H1 (cell line): ENCODE measurements around the gene POU5F1. TPM values are rescaled to one million over a fixed set of nuclear protein-coding genes. Genes with fewer than 3 reads are reported as not detected.

Source experiments
- CTCF ChIA-PET: fragments of 300-600 bp; sonication (Branson Sonifier 250); formaldehyde crosslinking; loops from one replicate; lab custom pipeline; 2021; ENCODE audit not compliant: partially characterized antibody; lab: Charles Lee
- POLR2A ChIA-PET: fragments of 300-600 bp; sonication (Branson Sonifier 250); formaldehyde crosslinking; loops from one replicate; lab custom pipeline; 2021; ENCODE audit warnings: inconsistent platforms; ENCODE audit not compliant: partially characterized antibody; lab: Charles Lee
- DNase-seq, 2 experiments: peaks; one replicate each; pipeline versions ENCODE4 v3.0.0 to v3.0.0-alpha.2; 2010 to 2022; ENCODE audit warnings: low spot score in 2 of 2, low read depth in 1 of 2, mixed read lengths in 1 of 2
- FAIRE-seq: peaks from 2 replicates; lab custom pipeline; 2011; peaks lifted over from hg19 to GRCh38; lab: Jason Lieb, UNC
- H2AFZ ChIP-seq: 2 replicates; pipeline ENCODE4 v1.8.1; 2012; ENCODE audit warnings: low read length, inconsistent platforms
- H2AK5ac ChIP-seq: 2 replicates; pipeline ENCODE4 v1.6.1; 2013; ENCODE audit warnings: low read depth, low read length
- H2BK120ac ChIP-seq: replicated peaks from 2 replicates; pipeline ENCODE3; 2013; ENCODE audit warnings: low read depth, low read length, inconsistent platforms
- H2BK12ac ChIP-seq: 2 replicates; pipeline ENCODE4 v1.6.1; 2013; ENCODE audit warnings: low read depth, low read length
- H2BK15ac ChIP-seq: 2 replicates; pipeline ENCODE4 v1.6.1; 2013; ENCODE audit warnings: low read length
- H2BK20ac ChIP-seq: 2 replicates; pipeline ENCODE4 v1.6.1; 2013; ENCODE audit warnings: low read length
- H2BK5ac ChIP-seq: 2 replicates; pipeline ENCODE4 v1.6.1; 2013; ENCODE audit warnings: low read depth, low read length
- H3K14ac ChIP-seq: 2 replicates; pipeline ENCODE4 v1.6.1; 2013; ENCODE audit warnings: inconsistent platforms; ENCODE audit not compliant: insufficient read length
- H3K18ac ChIP-seq: 2 replicates; pipeline ENCODE4 v1.6.1; 2013; ENCODE audit warnings: low read length; ENCODE audit errors: extremely low read depth
- H3K23ac ChIP-seq: 2 replicates; pipeline ENCODE4 v1.6.1; 2013; ENCODE audit warnings: inconsistent platforms; ENCODE audit not compliant: insufficient read length
- H3K23me2 ChIP-seq: 2 replicates; pipeline ENCODE4 v1.6.1; 2013; ENCODE audit warnings: low read depth, low read length
- H3K27ac ChIP-seq: 2 replicates; pipeline ENCODE4 v1.6.1; 2011; ENCODE audit warnings: low read depth, low read length, inconsistent platforms
- H3K27me3 ChIP-seq, 4 experiments: replicated peaks in 1 of 4; 1 replicate in 1 of 4; 2 replicates in 3 of 4; pipeline versions ENCODE4 v1.6.1 to v1.8.1; 2011 to 2013; ENCODE audit warnings: low read length in 3 of 4, mild to moderate bottlenecking in 3 of 4, inconsistent platforms in 2 of 4, mixed read lengths in 2 of 4, moderate library complexity in 1 of 4; ENCODE audit not compliant: control insufficient read depth in 3 of 4, insufficient read depth in 3 of 4; ENCODE audit errors: extremely low read depth in 1 of 4
- H3K36me3 ChIP-seq, 4 experiments: 2 replicates each; pipeline versions ENCODE4 v1.6.1 to v1.8.1; 2011 to 2013; ENCODE audit warnings: mild to moderate bottlenecking in 4 of 4, low read length in 3 of 4, moderate library complexity in 2 of 4, control low read depth in 1 of 4, inconsistent platforms in 1 of 4; ENCODE audit not compliant: insufficient read depth in 4 of 4, control insufficient read depth in 2 of 4
- H3K4ac ChIP-seq: replicated peaks from 2 replicates; pipeline ENCODE3; 2013; ENCODE audit warnings: low read length, low read depth, mixed read lengths, inconsistent platforms; ENCODE audit not compliant: insufficient read length
- H3K4me1 ChIP-seq, 4 experiments: replicated peaks in 1 of 4; 1 replicate in 1 of 4; 2 replicates in 3 of 4; pipeline versions ENCODE4 v1.6.1 to v1.8.1; 2011 to 2013; ENCODE audit warnings: low read length in 3 of 4, inconsistent platforms in 2 of 4, mixed read lengths in 1 of 4; ENCODE audit not compliant: insufficient read depth in 4 of 4, control insufficient read depth in 3 of 4
- H3K4me2 ChIP-seq, 2 experiments: 2 replicates each; pipeline versions ENCODE4 v1.6.1 to v1.8.1; 2011 to 2013; ENCODE audit warnings: low read depth in 2 of 2, low read length in 2 of 2, control low read depth in 1 of 2, inconsistent platforms in 1 of 2, mild to moderate bottlenecking in 1 of 2; ENCODE audit not compliant: insufficient read depth in 1 of 2
- H3K4me3 ChIP-seq, 4 experiments: fragments of 200-600, 300-600 bp in 1 of 4; sonication (generic), shearing (Covaris generic), sonication (Bioruptor Twin) in 1 of 4; 2 replicates each; pipeline versions ENCODE4 v1.5.1 to v1.8.1; 2011 to 2016; ENCODE audit warnings: low read length in 4 of 4, low read depth in 3 of 4, control low read depth in 2 of 4, inconsistent platforms in 2 of 4, mild to moderate bottlenecking in 2 of 4, mixed read lengths in 1 of 4, moderate library complexity in 1 of 4; ENCODE audit not compliant: insufficient read depth in 2 of 4; ENCODE audit errors: extremely low read depth in 1 of 4
- H3K56ac ChIP-seq: replicated peaks from 2 replicates; pipeline ENCODE3; 2013; ENCODE audit warnings: low read depth, mild to moderate bottlenecking, mixed read lengths, low read length, inconsistent platforms; ENCODE audit not compliant: insufficient read length
- H3K79me1 ChIP-seq: 2 replicates; pipeline ENCODE4 v1.6.1; 2013; ENCODE audit warnings: low read depth, low read length, control low read depth
- H3K79me2 ChIP-seq, 2 experiments: 2 replicates each; pipeline versions ENCODE4 v1.6.1 to v1.8.1; 2012 to 2013; ENCODE audit warnings: low read length in 2 of 2, mild to moderate bottlenecking in 2 of 2, inconsistent platforms in 1 of 2; ENCODE audit not compliant: insufficient read depth in 2 of 2, control insufficient read depth in 1 of 2
- H3K9ac ChIP-seq, 4 experiments: replicated peaks in 1 of 4; 1 replicate in 1 of 4; 2 replicates in 3 of 4; pipeline versions ENCODE4 v1.6.1 to v1.8.1; 2011 to 2013; ENCODE audit warnings: low read depth in 3 of 4, low read length in 3 of 4, control low read depth in 2 of 4, mild to moderate bottlenecking in 2 of 4, moderate library complexity in 2 of 4, inconsistent platforms in 1 of 4; ENCODE audit errors: extremely low read depth in 1 of 4
- H3K9me3 ChIP-seq, 2 experiments: 2 replicates each; pipeline versions ENCODE4 v1.6.1 to v1.8.1; 2012 to 2013; ENCODE audit warnings: mild to moderate bottlenecking in 2 of 2, moderate library complexity in 2 of 2, control low read depth in 1 of 2, inconsistent platforms in 1 of 2, low read depth in 1 of 2, low read length in 1 of 2, mixed read lengths in 1 of 2; ENCODE audit not compliant: insufficient read depth in 2 of 2
- H4K20me1 ChIP-seq, 2 experiments: replicated peaks in 1 of 2; 2 replicates each; pipeline versions ENCODE3 to v1.8.1; 2011 to 2013; ENCODE audit warnings: inconsistent platforms in 2 of 2, low read length in 2 of 2, mild to moderate bottlenecking in 1 of 2; ENCODE audit not compliant: insufficient read depth in 2 of 2, control insufficient read depth in 1 of 2
- H4K5ac ChIP-seq: 2 replicates; pipeline ENCODE4 v1.6.1; 2013; ENCODE audit warnings: low read length, low read depth, mixed read lengths, inconsistent platforms; ENCODE audit not compliant: insufficient read length
- H4K8ac ChIP-seq: 2 replicates; pipeline ENCODE4 v1.8.0; 2013; ENCODE audit warnings: mild to moderate bottlenecking, moderate library complexity, low read length, inconsistent platforms; ENCODE audit not compliant: insufficient read depth; ENCODE audit errors: extremely low read depth
- H4K91ac ChIP-seq: replicated peaks from 2 replicates; pipeline ENCODE3; 2013; ENCODE audit warnings: low read length, mixed read lengths, inconsistent platforms; ENCODE audit not compliant: insufficient read length
- CEBPB ChIP-seq: IDR thresholded peaks from 2 replicates; pipeline ENCODE4 v1.6.1; 2012; ENCODE audit warnings: low read depth, low read length
- CREB1 ChIP-seq: IDR thresholded peaks from 2 replicates; pipeline ENCODE4 v1.6.1; 2012; ENCODE audit warnings: inconsistent platforms
- GTF2F1 ChIP-seq: IDR thresholded peaks from 2 replicates; pipeline ENCODE4 v1.6.1; 2012; ENCODE audit warnings: low read depth, low read length, improper control_type of control experiment, borderline replicate concordance
- JUND ChIP-seq: IDR thresholded peaks from 2 replicates; pipeline ENCODE4 v1.6.1; 2011; ENCODE audit warnings: mild to moderate bottlenecking, improper control_type of control experiment, low read length
- KDM1A ChIP-seq: fragments of 200-600, 300-600 bp; sonication (generic); IDR thresholded peaks from 2 replicates; pipeline ENCODE4 v1.7.1; 2016; ENCODE audit warnings: mild to moderate bottlenecking, low read length, borderline replicate concordance
- PHF8 ChIP-seq: fragments of 200-600 bp; sonication (generic); conservative IDR thresholded peaks from 2 replicates; pipeline ENCODE4 v1.7.1; 2012; ENCODE audit warnings: low read depth, mild to moderate bottlenecking, inconsistent platforms, low read length, moderate library complexity
- POLR2A ChIP-seq, 2 experiments: IDR thresholded peaks; 1 replicate in 1 of 2; 2 replicates in 1 of 2; pipeline ENCODE4 v1.6.1; 2011; ENCODE audit warnings: low read depth in 2 of 2, low read length in 2 of 2, mild to moderate bottlenecking in 2 of 2; ENCODE audit errors: control extremely low read depth in 1 of 2
- SAP30 ChIP-seq: fragments of 300-600 bp; sonication (generic); IDR thresholded peaks from 2 replicates; pipeline ENCODE4 v1.7.1; 2012; ENCODE audit warnings: low read length, moderate library complexity, mild to moderate bottlenecking, inconsistent platforms; ENCODE audit not compliant: insufficient read depth, insufficient replicate concordance
- SIN3A ChIP-seq, 2 experiments: IDR thresholded peaks in 1 of 2; conservative IDR thresholded peaks in 1 of 2; 2 replicates each; pipeline ENCODE4 v1.6.1; 2011 to 2012; ENCODE audit warnings: low read length in 2 of 2, improper control_type of control experiment in 1 of 2, low read depth in 1 of 2, mild to moderate bottlenecking in 1 of 2
- SP4 ChIP-seq: IDR thresholded peaks from 2 replicates; pipeline ENCODE4 v1.6.1; 2012; ENCODE audit warnings: low read length, inconsistent platforms
- SUZ12 ChIP-seq: fragments of 200-600 bp; sonication (generic); IDR thresholded peaks from 2 replicates; pipeline ENCODE4 v1.6.1; 2012; ENCODE audit warnings: mild to moderate bottlenecking, inconsistent platforms, low read length, moderate library complexity, mixed read lengths
- TEAD4 ChIP-seq: IDR thresholded peaks from 2 replicates; pipeline ENCODE4 v1.6.1; 2012; ENCODE audit warnings: low read depth, low read length, inconsistent platforms, mixed read lengths
- WGBS, 2 experiments: shearing (Covaris generic) in 1 of 2; methylation state at CpG; one replicate each; pipeline versions ENCODE4 v1.1.6 to v1.1.7; 2013 to 2015; ENCODE audit warnings: low lambda C conversion rate in 2 of 2, mixed read lengths in 2 of 2, inconsistent platforms in 1 of 2, low coverage in 1 of 2, missing lambda C conversion rate in 1 of 2; ENCODE audit not compliant: insufficient replicate concordance in 2 of 2, insufficient coverage in 1 of 2, insufficient read length in 1 of 2; ENCODE audit errors: extremely low coverage in 1 of 2, missing lambda C conversion rate in 1 of 2; 5-methylcytosine and 5-hydroxymethylcytosine counted together
- polyA plus RNA-seq, 7 experiments: library from polyadenylated mRNA; depleted of rRNA in 3 of 7; stranded (reverse) in 5 of 7; unstranded in 2 of 7; fragments of >200 nt in 5 of 7; fragments of 200-250 nt in 2 of 7; gene quantifications; 1 replicate in 5 of 7; 2 replicates in 1 of 7; 4 replicates in 1 of 7; pipeline versions ENCODE4 v1.2.1 to v1.2.3, GENCODE V29; 2011 to 2013; ENCODE audit warnings: missing spikeins in 2 of 7, mixed read lengths in 2 of 7
- total RNA-seq: library from RNA; stranded (reverse); fragmentation: NEBNext Ultra II Directional; extraction: Animal tissue kit (Norgen Biotek cat#: 25700); gene quantifications from 2 replicates; pipeline ENCODE4 v1.2.1, GENCODE V29; 2021

The POU5F1 gene
- total and polyA plus RNA-seq, 2 of the 8 experiments (the other 6 are each of a cell fraction or from before 2014, with no cell fraction given) = 2,437 to 2,526 TPM

GRCh38 chr6:31197559-31198305 lies 27.2 kb upstream of the POU5F1 start:
- Histone ChIP-seq H3K27ac (no peak overlapping the region), H3K79me2 (no peaks in the 10 kb centered on the region), H3K36me3 (no peaks in the 10 kb centered on the region), H2BK5ac (no peak overlapping the region), H2AK5ac (no peak overlapping the region), H4K5ac (no peak overlapping the region), H3K23ac (no peak overlapping the region), H2BK12ac (no peak overlapping the region), H4K91ac (no peak overlapping the region), H2BK15ac (no peak overlapping the region), H3K27me3 (no peaks in the 10 kb centered on the region), H4K8ac (no peak overlapping the region), H3K4me1 (peaks cover 0 to 6% (median 5%) of the 10 kb centered on the region in 4 experiments; a peak in 6 of 7 replicates), H3K9ac (no peak overlapping the region), H2BK120ac (no peak overlapping the region), H3K14ac (no peak overlapping the region), H4K20me1 (no peaks in the 10 kb centered on the region), H3K18ac (no peak overlapping the region; the same call in 1 of the 2 replicates), H3K23me2 (no peaks in the 10 kb centered on the region; the same call in 1 of the 2 replicates), H3K9me3 (peaks cover 0 to 7% of the 10 kb centered on the region in 2 experiments; a peak in 1 of 4 replicates), H3K4me2 (peak overlapping the region; percentile 53 to 80), H3K79me1 (no peaks in the 10 kb centered on the region), H3K56ac (no peak overlapping the region), H3K4ac (no peak overlapping the region), H2AFZ (peak overlapping the region; percentile 76; the same call in 1 of the 2 replicates), H2BK20ac (no peak overlapping the region), H3K4me3 (peak overlapping the region; percentile 43 to 74 (median 70))
- ChIA-PET POLR2A (interaction anchor here (0.6 to 61.6 kb wide), 3 partner anchors 50 to 423 kb away, joined by 3 to 2251 read pairs (median 9); partner anchors contain the start of genes CCHCR1, CDSN, POU5F1 and PRRC2A), CTCF (interaction anchor here (0.6 to 11.0 kb wide), 21 partner anchors 8 to 245 kb away, joined by 3 to 103 read pairs (median 8); partner anchors contain the start of genes PSORS1C2 and TCF19)
- DNase-seq (peak in 1 of 2 experiments; percentile 73), FAIRE-seq (no peak)
- 2% methylated on average over 42 of the region's 45 CpGs; no CpG with 5 or more reads in 1 of the 2 experiments for WGBS, 2 experiments
- TF ChIP-seq PHF8 (0 out of 2 replicates have a peak, but pooled peaks have one; percentile 41), GTF2F1 (no peak), SAP30 (no peak), TEAD4 (no peak), SUZ12 (no peak), JUND (no peak; the same call in 1 of the 2 replicates), CEBPB (no peak), POLR2A (IDR thresholded peaks at IDR 0.05; ENCODE audit: control extremely low read depth in 1 of 2, low read depth in 2 of 2, low read length in 2 of 2) (no peak), CREB1 (no peak), KDM1A (no peak), SIN3A (conservative IDR thresholded peaks at IDR 0.05 in 1 of 2, IDR thresholded peaks at IDR 0.05 in 1 of 2; ENCODE audit: low read depth in 1 of 2, low read length in 2 of 2) (peak in 1 of 2 experiments; percentile 80; a peak in 2 of 4 replicates), SP4 (no peak)
